Hepatocyte (in vitro differentiated cells): ENCODE measurements around the gene HECW1.

ENCODE experiments used
- EZH2 ChIP-seq: fragments of 200-600 bp; sonication (generic); IDR thresholded peaks from 2 replicates; pipeline ENCODE4 v1.6.1; 2016; ENCODE audit warnings: antibody characterized with exemption, mild to moderate bottlenecking, borderline replicate concordance
- TF ChIP-seq, protein P1 (sequence below): fragments of 200-600 bp; sonication (generic); IDR thresholded peaks from 2 replicates; pipeline ENCODE4 v1.5.1; 2016; ENCODE audit warnings: antibody characterized with exemption, mild to moderate bottlenecking; ENCODE audit not compliant: poor library complexity

DNA sequence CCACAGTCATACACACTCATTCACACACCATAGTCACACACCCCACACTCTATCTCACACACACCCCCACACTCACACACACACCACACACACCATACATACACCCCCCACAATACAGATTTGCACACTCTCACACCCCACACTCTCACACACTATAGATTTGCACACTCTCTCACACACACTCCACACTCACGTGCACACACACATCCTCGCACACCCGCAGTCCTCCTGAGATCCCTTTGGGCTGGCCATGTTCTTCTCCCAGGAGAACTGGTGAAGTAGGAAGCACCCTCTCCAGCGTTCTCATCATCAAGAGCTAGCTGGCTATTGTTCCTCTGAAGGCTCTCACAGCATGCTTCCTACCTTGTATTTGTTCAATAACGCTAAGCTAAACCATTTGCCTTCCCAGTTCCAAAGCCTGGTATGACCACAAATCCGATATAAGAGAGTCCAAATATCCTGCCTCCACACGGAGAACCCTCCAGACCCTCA, 86.2 kb downstream of the HECW1 start:
- TF ChIP-seq, protein P1, sequence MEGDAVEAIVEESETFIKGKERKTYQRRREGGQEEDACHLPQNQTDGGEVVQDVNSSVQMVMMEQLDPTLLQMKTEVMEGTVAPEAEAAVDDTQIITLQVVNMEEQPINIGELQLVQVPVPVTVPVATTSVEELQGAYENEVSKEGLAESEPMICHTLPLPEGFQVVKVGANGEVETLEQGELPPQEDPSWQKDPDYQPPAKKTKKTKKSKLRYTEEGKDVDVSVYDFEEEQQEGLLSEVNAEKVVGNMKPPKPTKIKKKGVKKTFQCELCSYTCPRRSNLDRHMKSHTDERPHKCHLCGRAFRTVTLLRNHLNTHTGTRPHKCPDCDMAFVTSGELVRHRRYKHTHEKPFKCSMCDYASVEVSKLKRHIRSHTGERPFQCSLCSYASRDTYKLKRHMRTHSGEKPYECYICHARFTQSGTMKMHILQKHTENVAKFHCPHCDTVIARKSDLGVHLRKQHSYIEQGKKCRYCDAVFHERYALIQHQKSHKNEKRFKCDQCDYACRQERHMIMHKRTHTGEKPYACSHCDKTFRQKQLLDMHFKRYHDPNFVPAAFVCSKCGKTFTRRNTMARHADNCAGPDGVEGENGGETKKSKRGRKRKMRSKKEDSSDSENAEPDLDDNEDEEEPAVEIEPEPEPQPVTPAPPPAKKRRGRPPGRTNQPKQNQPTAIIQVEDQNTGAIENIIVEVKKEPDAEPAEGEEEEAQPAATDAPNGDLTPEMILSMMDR: no peak
- no peak for TF ChIP-seq EZH2
